Panc1 (cell line): ENCODE results near the gene TTC24.

ENCODE experiments used
- CTCF ChIP-seq: fragments of 450-650 bp; IDR thresholded peaks from 2 replicates; pipeline ENCODE4 v1.5.1; 2017; ENCODE audit warnings: mild to moderate bottlenecking
- POLR2AphosphoS5 ChIP-seq: IDR thresholded peaks from 2 replicates; pipeline ENCODE4 v1.6.1; 2012; ENCODE audit warnings: mild to moderate bottlenecking, low read depth, low read length, moderate library complexity
- SIN3A ChIP-seq: IDR thresholded peaks from 2 replicates; pipeline ENCODE4 v1.6.1; 2012; ENCODE audit warnings: low read depth, mild to moderate bottlenecking, low read length, moderate library complexity, borderline replicate concordance; ENCODE audit not compliant: insufficient read depth
- TF ChIP-seq, protein P1 (sequence below), 2 experiments: IDR thresholded peaks; 2 replicates each; pipeline ENCODE4 v1.6.1; 2011 to 2012; ENCODE audit warnings: low read depth in 2 of 2, control low read depth in 1 of 2, low read length in 1 of 2, mild to moderate bottlenecking in 1 of 2, moderate library complexity in 1 of 2; ENCODE audit not compliant: insufficient read depth in 1 of 2

GRCh38 chr1:156589546-156589945 lies 10.0 kb downstream of the TTC24 start:
- TF ChIP-seq CTCF (no peak), POLR2AphosphoS5 (no peak), SIN3A (no peak)
- TF ChIP-seq, protein P1, sequence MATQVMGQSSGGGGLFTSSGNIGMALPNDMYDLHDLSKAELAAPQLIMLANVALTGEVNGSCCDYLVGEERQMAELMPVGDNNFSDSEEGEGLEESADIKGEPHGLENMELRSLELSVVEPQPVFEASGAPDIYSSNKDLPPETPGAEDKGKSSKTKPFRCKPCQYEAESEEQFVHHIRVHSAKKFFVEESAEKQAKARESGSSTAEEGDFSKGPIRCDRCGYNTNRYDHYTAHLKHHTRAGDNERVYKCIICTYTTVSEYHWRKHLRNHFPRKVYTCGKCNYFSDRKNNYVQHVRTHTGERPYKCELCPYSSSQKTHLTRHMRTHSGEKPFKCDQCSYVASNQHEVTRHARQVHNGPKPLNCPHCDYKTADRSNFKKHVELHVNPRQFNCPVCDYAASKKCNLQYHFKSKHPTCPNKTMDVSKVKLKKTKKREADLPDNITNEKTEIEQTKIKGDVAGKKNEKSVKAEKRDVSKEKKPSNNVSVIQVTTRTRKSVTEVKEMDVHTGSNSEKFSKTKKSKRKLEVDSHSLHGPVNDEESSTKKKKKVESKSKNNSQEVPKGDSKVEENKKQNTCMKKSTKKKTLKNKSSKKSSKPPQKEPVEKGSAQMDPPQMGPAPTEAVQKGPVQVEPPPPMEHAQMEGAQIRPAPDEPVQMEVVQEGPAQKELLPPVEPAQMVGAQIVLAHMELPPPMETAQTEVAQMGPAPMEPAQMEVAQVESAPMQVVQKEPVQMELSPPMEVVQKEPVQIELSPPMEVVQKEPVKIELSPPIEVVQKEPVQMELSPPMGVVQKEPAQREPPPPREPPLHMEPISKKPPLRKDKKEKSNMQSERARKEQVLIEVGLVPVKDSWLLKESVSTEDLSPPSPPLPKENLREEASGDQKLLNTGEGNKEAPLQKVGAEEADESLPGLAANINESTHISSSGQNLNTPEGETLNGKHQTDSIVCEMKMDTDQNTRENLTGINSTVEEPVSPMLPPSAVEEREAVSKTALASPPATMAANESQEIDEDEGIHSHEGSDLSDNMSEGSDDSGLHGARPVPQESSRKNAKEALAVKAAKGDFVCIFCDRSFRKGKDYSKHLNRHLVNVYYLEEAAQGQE (IDR thresholded peaks at IDR 0.05; ENCODE audit: insufficient read depth in 1 of 2, low read depth in 2 of 2, low read length in 1 of 2), result no peak
